ENCODE data around the gene HIVEP3. TPM values are rescaled to one million over a fixed set of nuclear protein-coding genes. Genes with fewer than 3 reads are reported as not detected.

The HIVEP3 gene
- total RNA-seq, 1 experiment from 2014 or later: 6.0 TPM

DNA sequence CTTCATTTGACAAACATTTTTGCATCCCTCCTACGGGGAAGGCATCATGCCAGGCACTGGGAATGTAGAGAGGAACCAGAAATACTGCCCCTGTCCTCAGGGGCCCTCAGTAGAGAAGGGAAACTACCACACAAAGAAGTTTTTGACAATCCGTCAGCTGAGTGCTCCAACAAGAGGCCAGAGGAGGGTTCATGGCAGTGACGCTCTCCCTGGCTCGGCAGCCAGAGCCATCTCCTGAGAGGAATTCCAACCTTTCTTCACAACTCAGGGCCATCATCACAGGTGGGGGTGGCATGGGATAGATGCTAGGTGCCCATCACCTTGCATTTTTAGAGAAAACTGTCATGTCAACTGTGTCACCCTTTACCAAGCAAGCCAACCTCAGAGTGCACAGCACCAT, 154.1 kb downstream of the HIVEP3 start:
- H3K27ac ChIP-seq (ENCODE audit: low read length): no peak overlapping the region
- DNase-seq (ENCODE audit: low read depth, low spot score) (no peak), ATAC-seq (no peak)
- no peaks in the 10 kb centered on the region for H3K27me3 ChIP-seq (ENCODE audit: control insufficient read depth, insufficient read depth, low read length)
- H3K4me3 ChIP-seq (ENCODE audit: low read depth in 2 of 2, low read length in 2 of 2): no peak overlapping the region
- H3K9me3 ChIP-seq (ENCODE audit: control insufficient read depth, insufficient read depth, low read depth, low read length): 0 out of 2 replicates have a peak, but pooled peaks cover 3% of the 10 kb centered on the region
- TF ChIP-seq SIN3A (IDR thresholded peaks at IDR 0.05; ENCODE audit: borderline replicate concordance, insufficient read depth, low read depth, low read length) (no peak), POLR2AphosphoS5 (IDR thresholded peaks at IDR 0.05; ENCODE audit: low read depth, low read length) (no peak), TCF7L2 (IDR thresholded peaks at IDR 0.05; ENCODE audit: low read depth, low read length) (no peak)
- TF ChIP-seq, protein P1, sequence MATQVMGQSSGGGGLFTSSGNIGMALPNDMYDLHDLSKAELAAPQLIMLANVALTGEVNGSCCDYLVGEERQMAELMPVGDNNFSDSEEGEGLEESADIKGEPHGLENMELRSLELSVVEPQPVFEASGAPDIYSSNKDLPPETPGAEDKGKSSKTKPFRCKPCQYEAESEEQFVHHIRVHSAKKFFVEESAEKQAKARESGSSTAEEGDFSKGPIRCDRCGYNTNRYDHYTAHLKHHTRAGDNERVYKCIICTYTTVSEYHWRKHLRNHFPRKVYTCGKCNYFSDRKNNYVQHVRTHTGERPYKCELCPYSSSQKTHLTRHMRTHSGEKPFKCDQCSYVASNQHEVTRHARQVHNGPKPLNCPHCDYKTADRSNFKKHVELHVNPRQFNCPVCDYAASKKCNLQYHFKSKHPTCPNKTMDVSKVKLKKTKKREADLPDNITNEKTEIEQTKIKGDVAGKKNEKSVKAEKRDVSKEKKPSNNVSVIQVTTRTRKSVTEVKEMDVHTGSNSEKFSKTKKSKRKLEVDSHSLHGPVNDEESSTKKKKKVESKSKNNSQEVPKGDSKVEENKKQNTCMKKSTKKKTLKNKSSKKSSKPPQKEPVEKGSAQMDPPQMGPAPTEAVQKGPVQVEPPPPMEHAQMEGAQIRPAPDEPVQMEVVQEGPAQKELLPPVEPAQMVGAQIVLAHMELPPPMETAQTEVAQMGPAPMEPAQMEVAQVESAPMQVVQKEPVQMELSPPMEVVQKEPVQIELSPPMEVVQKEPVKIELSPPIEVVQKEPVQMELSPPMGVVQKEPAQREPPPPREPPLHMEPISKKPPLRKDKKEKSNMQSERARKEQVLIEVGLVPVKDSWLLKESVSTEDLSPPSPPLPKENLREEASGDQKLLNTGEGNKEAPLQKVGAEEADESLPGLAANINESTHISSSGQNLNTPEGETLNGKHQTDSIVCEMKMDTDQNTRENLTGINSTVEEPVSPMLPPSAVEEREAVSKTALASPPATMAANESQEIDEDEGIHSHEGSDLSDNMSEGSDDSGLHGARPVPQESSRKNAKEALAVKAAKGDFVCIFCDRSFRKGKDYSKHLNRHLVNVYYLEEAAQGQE (IDR thresholded peaks at IDR 0.05; ENCODE audit: insufficient read depth in 1 of 2, low read depth in 2 of 2, low read length in 1 of 2): no peak
- TF ChIP-seq, protein P2, sequence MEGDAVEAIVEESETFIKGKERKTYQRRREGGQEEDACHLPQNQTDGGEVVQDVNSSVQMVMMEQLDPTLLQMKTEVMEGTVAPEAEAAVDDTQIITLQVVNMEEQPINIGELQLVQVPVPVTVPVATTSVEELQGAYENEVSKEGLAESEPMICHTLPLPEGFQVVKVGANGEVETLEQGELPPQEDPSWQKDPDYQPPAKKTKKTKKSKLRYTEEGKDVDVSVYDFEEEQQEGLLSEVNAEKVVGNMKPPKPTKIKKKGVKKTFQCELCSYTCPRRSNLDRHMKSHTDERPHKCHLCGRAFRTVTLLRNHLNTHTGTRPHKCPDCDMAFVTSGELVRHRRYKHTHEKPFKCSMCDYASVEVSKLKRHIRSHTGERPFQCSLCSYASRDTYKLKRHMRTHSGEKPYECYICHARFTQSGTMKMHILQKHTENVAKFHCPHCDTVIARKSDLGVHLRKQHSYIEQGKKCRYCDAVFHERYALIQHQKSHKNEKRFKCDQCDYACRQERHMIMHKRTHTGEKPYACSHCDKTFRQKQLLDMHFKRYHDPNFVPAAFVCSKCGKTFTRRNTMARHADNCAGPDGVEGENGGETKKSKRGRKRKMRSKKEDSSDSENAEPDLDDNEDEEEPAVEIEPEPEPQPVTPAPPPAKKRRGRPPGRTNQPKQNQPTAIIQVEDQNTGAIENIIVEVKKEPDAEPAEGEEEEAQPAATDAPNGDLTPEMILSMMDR (IDR thresholded peaks at IDR 0.05): no peak
- H3K36me3 ChIP-seq (ENCODE audit: control insufficient read depth, insufficient read depth, low read length): no peaks in the 10 kb centered on the region
- ChIA-PET CTCF (no interaction called here), POLR2A (no interaction called here)
- intact Hi-C loops (cut with micrococcal nuclease; ENCODE audit: unreplicated experiment): no loop called here
- H3K4me1 ChIP-seq (ENCODE audit: control insufficient read depth, insufficient read depth, low read length): no peaks in the 10 kb centered on the region; the same call in 1 of the 2 replicates
- in situ Hi-C loops (cut with HindIII; ENCODE audit: low pct_unique_long_range_greater_than_20kb, low sequenced_read_pairs): no loop called here
- no TSS peak for BruUV-seq (replicated peaks)

DNA sequence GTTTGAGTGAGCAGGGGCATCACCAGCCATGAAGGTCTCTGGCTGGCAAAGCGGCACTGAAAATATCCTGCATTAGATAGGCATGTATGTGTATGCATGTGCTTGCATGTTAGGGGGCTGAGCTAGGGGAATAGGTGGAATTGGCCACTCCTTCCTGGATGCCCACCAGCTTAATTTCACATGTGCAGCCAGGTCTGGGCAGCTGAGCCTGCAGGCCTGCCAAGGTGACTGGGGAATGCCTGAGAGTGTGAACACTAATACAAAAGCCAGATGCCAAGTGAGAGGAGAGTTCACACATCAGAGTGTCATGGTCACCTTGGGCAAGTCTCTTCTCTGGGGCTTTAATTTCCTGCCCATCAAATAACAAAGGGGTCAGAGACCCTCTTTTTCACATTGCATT, 155.9 kb downstream of the HIVEP3 start:
- CTCF ChIA-PET: no interaction called here
- BruUV-seq (replicated peaks): no TSS peak
- in situ Hi-C loops (cut with HindIII; ENCODE audit: low pct_unique_long_range_greater_than_20kb, low sequenced_read_pairs) (no loop called here), intact Hi-C loops (cut with micrococcal nuclease; ENCODE audit: unreplicated experiment) (no loop called here)
- no peak for ATAC-seq
- DNase-seq (ENCODE audit: low read depth, low spot score): no peak
- TF ChIP-seq POLR2AphosphoS5 (IDR thresholded peaks at IDR 0.05; ENCODE audit: low read depth, low read length) (no peak), SIN3A (IDR thresholded peaks at IDR 0.05; ENCODE audit: borderline replicate concordance, insufficient read depth, low read depth, low read length) (no peak), TCF7L2 (IDR thresholded peaks at IDR 0.05; ENCODE audit: low read depth, low read length) (no peak)
- TF ChIP-seq, protein P1 (IDR thresholded peaks at IDR 0.05; ENCODE audit: insufficient read depth in 1 of 2, low read depth in 2 of 2, low read length in 1 of 2): no peak
- TF ChIP-seq, protein P2 (IDR thresholded peaks at IDR 0.05): no peak
- POLR2A ChIA-PET: no interaction called here
- Histone ChIP-seq H3K27me3 (ENCODE audit: control insufficient read depth, insufficient read depth, low read length) (no peaks in the 10 kb centered on the region), H3K27ac (ENCODE audit: low read length) (no peak overlapping the region), H3K4me3 (ENCODE audit: low read depth in 2 of 2, low read length in 2 of 2) (no peak overlapping the region), H3K36me3 (ENCODE audit: control insufficient read depth, insufficient read depth, low read length) (no peaks in the 10 kb centered on the region), H3K4me1 (ENCODE audit: control insufficient read depth, insufficient read depth, low read length) (no peaks in the 10 kb centered on the region), H3K9me3 (ENCODE audit: control insufficient read depth, insufficient read depth, low read depth, low read length) (0 out of 2 replicates have a peak, but pooled peaks cover 3% of the 10 kb centered on the region)

All from Panc1 (cell line).